HCT116 (cell line): ENCODE data around the gene RINL. TPM values are rescaled to one million over a fixed set of nuclear protein-coding genes. Genes with fewer than 3 reads are reported as not detected.

ENCODE experiments used
- ATAC-seq: fragments of 200-7000 bp; cut with Tn5 transposase; 2 replicates; pipeline ENCODE4 v1.9.1; 2020; ENCODE audit warnings: mild to moderate bottlenecking, moderate library complexity
- BruUV-seq: library from RNA; stranded (reverse); fragments of 400-500 nt; replicated peaks from 2 replicates; lab custom pipeline; 2021; lab: Mats Ljungman, UMichigan
- CTCF ChIA-PET: fragments of 300-600 bp; sonication (Branson Sonifier 250); formaldehyde crosslinking; loops from one replicate; lab custom pipeline; 2021; ENCODE audit warnings: antibody characterized with exemption; lab: Charles Lee
- POLR2A ChIA-PET: fragments of 300-600, 350-600 bp; sonication (Branson Sonifier 250); formaldehyde crosslinking; loops from one replicate; lab custom pipeline; 2021; ENCODE audit warnings: antibody characterized with exemption; lab: Charles Lee
- RAD21 ChIA-PET, 2 experiments: fragments of 300-600 bp; sonication (Branson Sonifier 250); formaldehyde crosslinking; loops; one replicate each; lab custom pipeline; 2023; ENCODE audit warnings: low total read pairs in 2 of 2; ENCODE audit not compliant: uncharacterized antibody in 2 of 2, unreplicated experiment in 2 of 2, low non-redundant PET in 1 of 2; lab: Charles Lee
- DNase-seq: peaks from one replicate; pipeline ENCODE4 v3.0.0-alpha.2; 2010; ENCODE audit warnings: low read depth, low spot score
- H2AFZ ChIP-seq: fragments of 200-600 bp; shearing (Covaris generic), sonication (generic); 2 replicates; pipeline ENCODE4 v1.6.1; 2017; ENCODE audit warnings: low read depth, mixed run types, mixed read lengths, antibody characterized with exemption, low read length; ENCODE audit not compliant: poor library complexity, severe bottlenecking
- H3K27ac ChIP-seq: 2 replicates; pipeline ENCODE4 v1.5.1; 2012; ENCODE audit warnings: low read depth, low read length
- H3K27me3 ChIP-seq: fragments of 200-600 bp; sonication (generic); 2 replicates; pipeline ENCODE4 v1.6.1; 2016; ENCODE audit warnings: mixed run types, low read length, mixed read lengths; ENCODE audit not compliant: insufficient read depth
- H3K36me3 ChIP-seq, 2 experiments: fragments of 200-500 bp in 1 of 2; fragments of 200-600 bp in 1 of 2; sonication (Bioruptor generic) in 1 of 2; sonication (generic) in 1 of 2; 2 replicates each; pipeline versions ENCODE4 v1.5.1 to v1.6.1; 2014 to 2016; ENCODE audit warnings: low read length in 2 of 2, inconsistent platforms in 1 of 2, mixed read lengths in 1 of 2, mixed run types in 1 of 2; ENCODE audit not compliant: insufficient read depth in 2 of 2, control insufficient read depth in 1 of 2
- H3K4me1 ChIP-seq, 2 experiments: fragments of 200-600 bp in 1 of 2; sonication (generic) in 1 of 2; 2 replicates each; pipeline versions ENCODE4 v1.5.1 to v1.6.1; 2012 to 2017; ENCODE audit warnings: low read length in 2 of 2, inconsistent platforms in 1 of 2, mild to moderate bottlenecking in 1 of 2, mixed read lengths in 1 of 2, mixed run types in 1 of 2, moderate library complexity in 1 of 2; ENCODE audit not compliant: insufficient read depth in 2 of 2, control insufficient read depth in 1 of 2
- H3K4me2 ChIP-seq: fragments of 200-600 bp; sonication (generic); 2 replicates; pipeline ENCODE4 v1.6.1; 2017; ENCODE audit warnings: mixed run types, low read length, mixed read lengths
- H3K4me3 ChIP-seq, 2 experiments: fragments of 200-600 bp in 1 of 2; sonication (generic) in 1 of 2; replicated peaks in 1 of 2; 2 replicates each; pipeline ENCODE4 v1.5.1; 2011 to 2016; ENCODE audit warnings: low read length in 2 of 2, control low read depth in 1 of 2, low read depth in 1 of 2, mild to moderate bottlenecking in 1 of 2, mixed read lengths in 1 of 2, mixed run types in 1 of 2
- H3K79me2 ChIP-seq: fragments of 200-600 bp; sonication (generic); 2 replicates; pipeline ENCODE4 v1.6.1; 2017; ENCODE audit warnings: mild to moderate bottlenecking, mixed run types, low read length, moderate library complexity, mixed read lengths; ENCODE audit not compliant: insufficient read depth
- H3K9ac ChIP-seq: fragments of 200-600 bp; sonication (generic); 2 replicates; pipeline ENCODE4 v1.6.1; 2016; ENCODE audit warnings: low read length, mixed read lengths
- H3K9me2 ChIP-seq: fragments of 200-600 bp; sonication (generic), shearing (Covaris generic); 2 replicates; pipeline ENCODE4 v1.6.1; 2017; ENCODE audit warnings: mixed run types, mild to moderate bottlenecking, moderate library complexity; ENCODE audit not compliant: insufficient read depth
- H3K9me3 ChIP-seq, 2 experiments: fragments of 200-500 bp in 1 of 2; fragments of 200-600 bp in 1 of 2; sonication (Bioruptor generic) in 1 of 2; sonication (generic) in 1 of 2; 2 replicates each; pipeline ENCODE4 v1.6.1; 2014 to 2017; ENCODE audit warnings: low read length in 2 of 2, mixed read lengths in 2 of 2, inconsistent platforms in 1 of 2, low read depth in 1 of 2, mild to moderate bottlenecking in 1 of 2, mixed run types in 1 of 2, moderate library complexity in 1 of 2; ENCODE audit not compliant: control insufficient read depth in 1 of 2, insufficient read depth in 1 of 2
- H4K20me1 ChIP-seq: fragments of 200-600 bp; sonication (generic), shearing (Covaris generic); 2 replicates; pipeline ENCODE4 v1.6.1; 2017; ENCODE audit warnings: mixed run types, mild to moderate bottlenecking, moderate library complexity; ENCODE audit not compliant: insufficient read depth
- CBX3 ChIP-seq: IDR thresholded peaks from 2 replicates; pipeline ENCODE4 v1.6.1; 2012; ENCODE audit warnings: low read depth
- CEBPB ChIP-seq: IDR thresholded peaks from 2 replicates; pipeline ENCODE4 v1.6.1; 2012; ENCODE audit warnings: low read depth
- CTCF ChIP-seq, 3 experiments: fragments of 200-600 bp in 1 of 3; sonication (generic) in 1 of 3; IDR thresholded peaks in 2 of 3; conservative IDR thresholded peaks in 1 of 3; 2 replicates each; pipeline ENCODE4 v1.5.1; 2012 to 2017; ENCODE audit warnings: low read depth in 2 of 3, low read length in 2 of 3, antibody characterized with exemption in 1 of 3, borderline replicate concordance in 1 of 3, control low read depth in 1 of 3, mild to moderate bottlenecking in 1 of 3, mixed read lengths in 1 of 3, mixed run types in 1 of 3, moderate library complexity in 1 of 3; ENCODE audit not compliant: insufficient read depth in 1 of 3
- EGR1 ChIP-seq: IDR thresholded peaks from 2 replicates; pipeline ENCODE4 v1.6.1; 2012; ENCODE audit warnings: low read depth
- POLR2A ChIP-seq: IDR thresholded peaks from 2 replicates; pipeline ENCODE4 v1.7.0; 2011; ENCODE audit warnings: borderline replicate concordance; ENCODE audit not compliant: insufficient read depth, insufficient read length; ENCODE audit errors: extremely low read depth
- POLR2AphosphoS5 ChIP-seq: IDR thresholded peaks from 2 replicates; pipeline ENCODE4 v1.6.1; 2011; ENCODE audit warnings: mild to moderate bottlenecking, low read depth, low read length, moderate library complexity
- SIN3A ChIP-seq: IDR thresholded peaks from 2 replicates; pipeline ENCODE4 v1.6.1; 2012; ENCODE audit warnings: low read depth
- SRF ChIP-seq: IDR thresholded peaks from 2 replicates; pipeline ENCODE4 v1.6.1; 2012; ENCODE audit warnings: low read depth
- TCF7L2 ChIP-seq: IDR thresholded peaks from 2 replicates; pipeline ENCODE4 v1.7.0; 2011; ENCODE audit warnings: borderline replicate concordance, inconsistent platforms; ENCODE audit not compliant: insufficient read depth, insufficient read length; ENCODE audit errors: extremely low read depth
- YY1 ChIP-seq: IDR thresholded peaks from 2 replicates; pipeline ENCODE4 v1.6.1; 2011; ENCODE audit warnings: low read length, low read depth, moderate library complexity, mild to moderate bottlenecking; ENCODE audit not compliant: insufficient replicate concordance; ENCODE audit errors: extremely low read depth
- ZFX ChIP-seq: fragments of 450-650 bp; IDR thresholded peaks from 2 replicates; pipeline ENCODE4 v1.6.1; 2017
- intact Hi-C: fragments of 100-400 bp; cut with micrococcal nuclease; formaldehyde crosslinking; loops from 2 replicates; pipeline ENCODE4 v1.10.0; 2022
- total RNA-seq: library from RNA; stranded (reverse); gene quantifications from one replicate; pipeline ENCODE4 v1.2.1, GENCODE V29; 2021; ENCODE audit not compliant: unreplicated experiment
- TF ChIP-seq, protein P1 (sequence below): IDR thresholded peaks from 2 replicates; pipeline ENCODE4 v1.6.1; 2012

The RINL gene
- total RNA-seq, 1 experiment from 2014 or later: 28.6 TPM

DNA sequence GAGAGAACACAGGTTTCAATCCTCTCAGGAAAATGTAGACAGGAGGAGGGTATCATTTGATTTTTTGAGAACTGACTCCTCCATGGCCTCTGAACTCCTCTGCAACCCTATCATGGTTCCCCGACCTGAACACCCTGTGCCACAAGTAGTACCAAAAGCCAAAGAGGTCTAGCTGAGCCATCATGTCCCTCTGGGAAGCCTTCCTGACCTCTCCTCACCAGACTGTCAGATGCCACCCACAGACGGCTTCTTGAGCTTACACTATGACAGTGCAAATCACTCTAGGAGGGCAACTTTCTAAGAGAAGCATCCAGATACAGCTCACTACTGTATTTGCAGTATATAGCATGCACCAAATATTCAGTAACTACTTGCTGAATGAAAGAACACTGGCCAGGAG lies 32.0 kb downstream of the RINL start (continued):
- no peak for TF ChIP-seq SRF
- no peak for TF ChIP-seq EGR1
- no peak for TF ChIP-seq TCF7L2
- no peak for TF ChIP-seq POLR2AphosphoS5
- TF ChIP-seq, protein P1, sequence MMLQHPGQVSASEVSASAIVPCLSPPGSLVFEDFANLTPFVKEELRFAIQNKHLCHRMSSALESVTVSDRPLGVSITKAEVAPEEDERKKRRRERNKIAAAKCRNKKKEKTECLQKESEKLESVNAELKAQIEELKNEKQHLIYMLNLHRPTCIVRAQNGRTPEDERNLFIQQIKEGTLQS: no peak
- no peak for TF ChIP-seq CTCF (IDR thresholded peaks at IDR 0.05 in 2 of 3, conservative IDR thresholded peaks at IDR 0.05 in 1 of 3; ENCODE audit: borderline replicate concordance in 1 of 3, insufficient read depth in 1 of 3, low read depth in 2 of 3, low read length in 2 of 3)

GRCh38 chr19:38845374-38846024 lies 32.6 kb downstream of the RINL start:
- Histone ChIP-seq H3K79me2 (peaks cover 87% of the 10 kb centered on the region), H3K9me2 (no peaks in the 10 kb centered on the region), H3K4me1 (peaks cover 7 to 24% of the 10 kb centered on the region in 2 experiments; a peak in 3 of 4 replicates), H3K27me3 (no peaks in the 10 kb centered on the region), H3K36me3 (peaks cover 66 to 78% of the 10 kb centered on the region in 2 experiments), H3K9ac (no peak overlapping the region), H4K20me1 (peaks cover 23% of the 10 kb centered on the region), H3K9me3 (no peaks in the 10 kb centered on the region), H2AFZ (no peak overlapping the region), H3K27ac (no peak overlapping the region), H3K4me2 (no peak overlapping the region), H3K4me3 (no peak overlapping the region)
- BruUV-seq: no TSS peak
- ChIA-PET RAD21 (no interaction called here), CTCF (no interaction called here), POLR2A (no interaction called here)
- intact Hi-C loops: no loop called here
- no peak for DNase-seq
- no peak for TF ChIP-seq YY1
- no peak for TF ChIP-seq CBX3
- TF ChIP-seq SIN3A: no peak
- TF ChIP-seq POLR2A: no peak
- no peak for TF ChIP-seq ZFX
- no peak for TF ChIP-seq CEBPB
- TF ChIP-seq CTCF (IDR thresholded peaks at IDR 0.05 in 2 of 3, conservative IDR thresholded peaks at IDR 0.05 in 1 of 3; ENCODE audit: borderline replicate concordance in 1 of 3, insufficient read depth in 1 of 3, low read depth in 2 of 3, low read length in 2 of 3): no peak
- TF ChIP-seq, protein P1: no peak
- no peak for ATAC-seq
